ENCODE results near the gene LRRC74B. TPM values are rescaled to one million over a fixed set of nuclear protein-coding genes. Genes with fewer than 3 reads are reported as not detected.
A peak's percentile ranks its signal among the peaks of the same experiment; 100 is the strongest.

Gene LRRC74B
- polyA plus RNA-seq, 12 donors, result 0.05 to 0.48 (median 0.17) TPM; not detected in 2

GRCh38 chr22:21013657-21014201 lies 32.0 kb upstream of the LRRC74B start:
- no peak for DNase-seq

- peak; percentile 88 for DNase-seq
Measured at GRCh38 chr22:21014202-21014725, 31.5 kb upstream of the LRRC74B start.

GRCh38 chr22:21014726-21015465 lies 30.9 kb upstream of the LRRC74B start, which contains the start of gene P2RX6:
TSS of gene P2RX6 (plus strand) at chr22:21015165. CDS start at chr22:21015175, 10 bp downstream.
- peak; percentile 51 for DNase-seq

GRCh38 chr22:21015466-21016006 lies 30.2 kb upstream of the LRRC74B start:
- no peak for DNase-seq

- no peak for DNase-seq
Measured at GRCh38 chr22:21016644-21017420, 28.9 kb upstream of the LRRC74B start.

- no peak for DNase-seq
Measured at GRCh38 chr22:21018314-21018713, 27.4 kb upstream of the LRRC74B start.

GRCh38 chr22:21020802-21021429 lies 24.8 kb upstream of the LRRC74B start:
- no peak for DNase-seq

GRCh38 chr22:21022507-21022906 lies 23.2 kb upstream of the LRRC74B start:
- no peak for DNase-seq

GRCh38 chr22:21022955-21023614 lies 22.7 kb upstream of the LRRC74B start:
- no peak for DNase-seq

GRCh38 chr22:21025266-21025665 lies 20.5 kb upstream of the LRRC74B start:
- no peak for DNase-seq

- DNase-seq, result no peak
Measured at GRCh38 chr22:21025763-21026755, 19.7 kb upstream of the LRRC74B start.

GRCh38 chr22:21026783-21027692 lies 18.7 kb upstream of the LRRC74B start:
- peak; percentile 47 for DNase-seq

- no peak for DNase-seq
Measured at GRCh38 chr22:21028277-21029251, 17.2 kb upstream of the LRRC74B start.

- no peak for DNase-seq
Measured at GRCh38 chr22:21029486-21030025, 16.2 kb upstream of the LRRC74B start.

- no peak for DNase-seq
Measured at GRCh38 chr22:21030032-21030431, 15.7 kb upstream of the LRRC74B start.

- no peak for DNase-seq
Measured at GRCh38 chr22:21030621-21031544, 14.9 kb upstream of the LRRC74B start.
